NCI-H2196 treated with DMSO at 0.1 percent for 48 hours (cell line): Measurements from ENCODE around the gene ANAPC5.
"Not testable (repeated sequence)": the region's sequence is repeated elsewhere in the genome, so short reads cannot be mapped to it uniquely, and the experiment has no call there.

Experiments used
- DNase-seq: peaks from one replicate; lab custom pipeline; 2025; ENCODE audit not compliant: unreplicated experiment; lab: John Stamatoyannopoulos, UW

The ANAPC5 gene

DNA sequence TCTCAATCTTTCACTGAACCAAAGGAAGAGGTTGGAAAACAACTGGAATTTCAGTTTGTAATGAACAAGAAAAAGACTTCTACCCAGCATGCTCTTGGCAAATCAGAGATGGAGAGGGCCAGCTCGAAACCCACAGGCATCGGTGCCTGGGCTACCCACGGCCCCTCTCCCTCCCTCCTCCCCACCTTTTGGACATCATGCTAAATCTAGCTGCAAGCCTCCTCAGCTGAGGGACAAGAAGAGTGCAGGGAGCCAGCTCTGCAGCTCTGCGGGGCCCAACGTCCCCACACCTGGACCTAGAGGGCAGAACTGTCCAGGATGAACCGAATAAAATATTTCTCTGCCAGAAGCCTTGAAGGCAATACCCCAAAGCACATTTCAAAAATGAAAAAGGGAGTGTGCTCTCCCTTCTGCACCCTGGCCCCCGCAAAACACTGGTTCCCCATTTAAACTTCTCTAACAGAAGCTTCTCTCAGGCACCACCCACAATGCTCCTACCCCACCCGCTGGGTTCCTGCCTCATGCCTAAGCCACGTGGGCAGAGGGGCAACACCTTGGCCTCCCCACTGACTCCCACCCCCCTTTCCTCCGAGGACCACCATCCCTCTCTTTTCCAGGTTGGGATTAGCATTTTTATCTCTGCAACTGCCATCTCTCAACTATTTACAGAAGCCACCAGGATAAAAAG is 63.9 kb downstream of the ANAPC5 start:
- no peak for DNase-seq

DNA sequence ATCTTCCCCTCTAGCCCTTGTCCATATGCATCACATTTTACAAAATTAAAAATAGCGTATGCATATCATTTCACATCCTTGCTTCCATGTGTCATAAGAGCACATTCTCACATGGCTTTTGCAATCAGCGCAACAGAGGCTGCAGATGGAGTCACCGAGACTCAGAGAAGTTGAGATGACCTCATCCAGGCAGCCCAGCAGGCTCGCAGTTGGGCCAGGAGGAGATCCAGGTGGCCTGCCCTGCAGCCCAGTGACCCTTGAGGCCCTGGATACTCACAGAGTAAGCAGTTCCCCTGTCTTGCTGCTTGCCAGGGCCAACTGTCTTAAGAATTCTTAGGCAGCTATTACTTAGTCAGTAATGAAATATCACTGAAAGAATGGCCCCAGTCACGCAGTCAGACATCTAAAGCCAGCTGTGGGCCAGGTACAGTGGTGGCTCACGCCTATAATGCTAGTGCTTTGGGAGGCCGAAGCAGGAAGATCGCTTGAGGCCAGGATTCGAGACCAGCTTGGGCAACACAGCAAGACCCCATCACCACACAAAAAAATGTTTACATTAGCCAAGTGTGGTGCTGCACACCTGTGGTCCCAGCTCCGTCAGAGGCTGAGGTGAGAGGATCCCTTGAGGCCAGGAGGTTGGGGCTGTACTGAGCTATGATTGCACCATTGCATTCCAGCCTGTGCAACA is 64.8 kb downstream of the ANAPC5 start:
- DNase-seq = no peak

DNA sequence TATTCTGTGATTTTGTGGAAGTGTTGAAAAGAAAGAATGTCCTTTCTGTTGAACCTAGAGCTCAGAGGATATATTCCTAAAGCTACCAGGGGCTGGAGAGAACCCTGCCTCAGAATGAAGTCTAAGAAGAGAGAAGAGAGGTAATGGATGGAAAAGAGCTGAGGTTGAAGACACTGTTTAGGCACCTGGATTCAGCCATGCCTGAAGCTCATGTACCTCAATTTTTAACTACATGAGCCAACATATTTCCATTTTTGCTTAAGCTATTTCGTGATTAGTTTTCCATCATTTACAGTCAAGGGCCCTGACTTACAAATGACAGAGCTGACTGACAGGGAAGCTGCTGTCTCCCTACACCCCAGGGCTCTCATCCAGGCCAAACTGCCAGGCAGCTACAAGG is 66.4 kb downstream of the ANAPC5 start:
- DNase-seq = no peak

DNA sequence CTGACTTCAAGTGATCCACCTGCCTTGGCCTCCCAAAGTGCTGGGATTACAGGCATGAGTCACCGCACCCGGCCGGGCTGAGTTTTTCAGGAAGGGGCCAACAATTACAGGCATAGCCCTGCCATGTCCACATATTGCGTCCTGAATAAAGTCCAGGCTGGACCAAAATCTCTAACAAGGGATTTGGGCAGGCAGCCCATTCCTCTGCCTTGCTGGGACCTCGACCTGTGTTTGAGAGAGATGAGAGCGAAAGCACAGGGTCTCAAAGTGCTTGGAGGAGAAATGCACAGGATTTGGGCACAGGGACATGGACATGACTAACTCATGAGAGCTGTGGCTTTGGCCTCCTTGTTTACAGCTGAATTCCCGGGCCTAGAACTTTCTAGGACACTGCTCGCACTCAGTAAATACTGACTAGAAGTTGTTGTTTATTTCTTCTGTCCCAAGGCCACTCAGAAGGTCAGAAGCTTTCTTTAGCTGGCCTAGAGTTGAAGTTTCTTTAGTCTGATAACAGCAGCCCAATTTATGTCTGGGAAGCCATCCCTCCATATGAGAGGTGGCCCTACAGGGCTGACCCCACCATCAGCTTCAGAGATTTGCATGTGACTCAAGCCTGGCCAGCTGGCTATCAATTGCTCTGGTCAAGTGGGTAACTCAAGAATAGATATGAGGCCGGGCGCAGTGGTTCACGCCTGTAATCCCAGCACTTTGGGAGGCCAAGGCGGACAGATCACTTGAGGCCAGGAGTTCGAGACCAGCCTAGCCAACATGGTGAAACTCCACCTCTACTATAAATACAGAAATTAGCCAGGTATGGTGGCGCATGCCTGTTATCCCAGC is 67.4 kb downstream of the ANAPC5 start:
- no peak for DNase-seq

DNA sequence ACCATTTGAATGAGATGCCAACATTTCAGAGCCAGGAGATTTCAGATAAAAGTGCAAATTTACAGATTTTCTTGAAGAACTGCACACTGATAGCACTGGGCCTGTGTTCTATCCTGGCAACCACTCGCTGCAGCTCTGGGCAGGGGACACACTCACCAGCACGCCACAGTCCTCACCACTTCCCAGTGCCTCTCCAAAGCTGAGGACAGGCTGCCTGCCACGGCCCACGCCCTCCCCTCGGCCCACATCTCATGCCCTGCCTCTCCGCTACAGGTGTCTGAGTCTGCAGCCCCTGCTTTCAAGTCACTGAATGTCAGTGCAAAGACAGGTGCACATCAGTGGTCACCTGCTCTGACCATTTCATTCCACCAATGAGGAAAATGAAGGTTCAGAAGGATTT is 68.4 kb downstream of the ANAPC5 start:
- no peak for DNase-seq

DNA sequence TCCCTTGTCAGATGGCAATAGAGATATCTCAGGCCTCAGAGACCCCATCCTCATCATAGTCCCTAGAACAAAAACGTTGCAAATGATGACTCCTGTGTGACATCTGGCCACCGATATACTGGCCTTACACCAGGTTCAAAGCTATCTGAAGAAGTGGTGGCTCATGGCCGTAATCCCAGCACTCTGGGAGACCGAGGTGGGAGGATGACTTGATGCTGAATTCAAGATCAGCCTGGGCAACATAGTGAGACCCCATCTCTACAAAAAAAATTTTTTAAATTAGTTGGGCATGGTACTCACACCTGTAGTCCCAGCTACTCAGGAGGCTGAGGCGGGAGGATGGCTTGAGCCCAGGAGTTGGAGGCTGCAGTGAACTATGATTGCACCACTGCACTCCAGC is 68.8 kb downstream of the ANAPC5 start:
- DNase-seq = no peak

DNA sequence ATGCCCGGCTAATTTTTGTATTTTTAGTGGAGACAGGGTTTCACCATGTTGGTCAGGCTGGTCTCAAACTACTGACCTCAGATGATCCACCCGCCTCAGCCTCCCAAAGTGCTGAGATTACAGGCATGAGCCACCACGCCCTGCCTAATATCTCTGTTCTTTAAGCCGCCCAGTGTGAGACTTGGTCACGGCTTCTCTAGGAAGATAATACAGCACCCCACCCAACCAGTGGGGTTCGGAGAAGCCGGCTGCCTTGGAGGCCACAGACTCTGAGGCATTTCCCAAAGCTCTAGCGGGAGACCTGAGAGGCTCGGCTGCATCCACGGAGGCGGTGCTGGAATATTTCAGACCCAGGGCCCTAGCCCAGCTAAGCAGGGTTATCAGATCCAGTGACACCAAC is 69.3 kb downstream of the ANAPC5 start:
- not testable (repeated sequence) for DNase-seq

DNA sequence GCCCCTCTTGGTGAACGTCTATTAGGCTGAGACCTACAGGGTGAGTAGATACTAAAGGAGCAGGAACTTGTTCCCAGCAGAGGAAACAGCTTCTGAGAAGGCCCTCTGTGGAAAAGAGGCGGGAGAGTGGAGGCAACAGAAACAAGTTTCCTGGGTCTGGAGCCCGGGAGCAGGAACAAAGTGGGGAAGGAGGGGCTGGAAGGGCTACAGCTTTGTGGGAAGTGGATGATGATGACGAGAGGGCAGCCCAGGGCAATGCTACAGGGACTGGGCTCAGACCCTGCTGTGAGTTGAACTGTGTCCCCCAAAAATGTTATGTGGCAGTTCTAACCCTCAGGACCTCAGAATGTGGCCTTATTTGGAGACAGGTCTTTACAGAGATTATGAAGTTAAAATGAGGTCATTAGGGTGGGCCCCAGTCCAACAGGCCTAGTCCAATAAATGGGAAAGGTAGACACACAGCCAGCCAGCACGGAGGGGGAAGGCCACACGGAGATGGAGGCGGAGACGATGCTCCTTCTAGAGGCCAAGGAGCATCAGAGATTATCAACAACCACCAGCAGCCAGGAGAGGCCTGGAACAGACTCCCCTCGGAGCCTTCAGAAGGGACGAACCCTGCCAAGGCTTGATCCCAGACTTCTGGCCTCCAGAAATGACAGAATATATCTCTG is 70.0 kb downstream of the ANAPC5 start:
- DNase-seq = no peak

DNA sequence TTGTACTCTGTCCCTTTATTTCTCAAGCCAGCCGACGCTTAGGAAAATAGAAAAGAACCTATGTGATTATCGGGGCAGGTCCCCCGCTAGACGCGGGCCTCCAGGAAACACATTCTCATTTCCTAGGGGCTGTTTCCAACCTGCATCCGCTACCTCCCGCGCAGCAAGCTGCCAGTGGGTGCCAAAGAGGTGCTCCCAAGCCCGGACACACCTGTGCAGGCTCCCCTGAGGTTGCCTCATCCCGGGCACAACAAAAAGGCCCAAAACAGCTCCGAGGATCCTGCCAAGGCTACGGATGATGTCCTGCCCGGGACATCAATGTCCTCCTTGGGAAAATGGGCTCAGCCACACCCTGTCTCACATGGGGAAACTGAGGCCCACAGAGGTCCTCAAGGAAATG is 71.1 kb downstream of the ANAPC5 start:
- DNase-seq = not testable (repeated sequence)

DNA sequence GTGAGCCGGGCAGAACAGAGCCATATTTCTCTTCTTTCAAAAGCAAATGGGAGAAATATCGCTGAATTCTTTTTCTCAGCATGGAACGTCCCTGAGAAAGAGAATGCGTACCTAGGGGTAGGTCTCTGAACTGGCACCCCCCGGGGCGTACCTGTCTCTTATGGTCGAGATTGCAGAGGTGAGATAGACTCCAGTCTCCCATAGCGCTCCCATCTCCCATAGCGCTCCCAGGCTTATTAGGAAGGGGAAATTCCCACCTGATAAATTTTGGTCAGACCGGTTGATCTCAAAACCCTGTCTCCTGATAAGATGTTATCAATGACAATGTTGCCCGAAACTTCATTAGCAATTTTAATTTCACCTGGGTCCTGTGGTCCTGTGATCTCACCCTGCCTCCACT is 71.7 kb downstream of the ANAPC5 start:
- not testable (repeated sequence) for DNase-seq

DNA sequence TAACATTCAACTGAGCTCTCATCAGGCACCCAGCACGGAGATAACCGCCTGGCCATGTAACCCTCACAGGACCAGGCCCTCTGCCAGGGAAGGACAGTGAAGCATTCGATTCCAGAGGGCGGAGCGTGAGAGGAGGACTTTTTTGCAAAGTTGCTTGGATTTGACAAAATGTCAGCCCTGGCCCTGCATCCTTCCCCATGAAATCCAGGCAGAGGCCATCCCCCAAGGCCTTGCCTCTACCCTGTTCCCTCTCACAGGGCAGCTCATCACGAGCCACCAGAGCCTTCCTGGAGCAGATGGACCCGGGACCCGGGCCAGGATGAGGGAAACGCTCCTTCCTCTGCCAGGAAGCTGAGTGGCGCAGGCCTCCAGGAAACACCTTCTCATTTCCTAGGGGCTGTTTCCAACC is 72.7 kb downstream of the ANAPC5 start:
- no peak for DNase-seq

DNA sequence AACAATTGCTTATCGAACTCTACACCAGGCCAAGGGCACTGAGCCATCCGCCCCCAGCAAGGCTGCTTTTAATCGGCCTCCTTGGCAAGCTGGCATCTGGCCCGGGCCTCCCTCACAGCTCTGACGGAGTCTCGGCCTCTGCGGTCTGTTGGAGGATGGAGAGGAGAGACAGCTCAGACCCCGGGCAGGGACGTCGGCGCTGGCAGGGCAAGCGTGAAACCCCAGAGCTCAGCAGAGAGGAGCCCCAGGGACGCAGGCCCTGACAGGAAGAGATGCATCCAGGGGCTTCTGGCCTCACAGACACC is 73.2 kb downstream of the ANAPC5 start:
- no peak for DNase-seq

DNA sequence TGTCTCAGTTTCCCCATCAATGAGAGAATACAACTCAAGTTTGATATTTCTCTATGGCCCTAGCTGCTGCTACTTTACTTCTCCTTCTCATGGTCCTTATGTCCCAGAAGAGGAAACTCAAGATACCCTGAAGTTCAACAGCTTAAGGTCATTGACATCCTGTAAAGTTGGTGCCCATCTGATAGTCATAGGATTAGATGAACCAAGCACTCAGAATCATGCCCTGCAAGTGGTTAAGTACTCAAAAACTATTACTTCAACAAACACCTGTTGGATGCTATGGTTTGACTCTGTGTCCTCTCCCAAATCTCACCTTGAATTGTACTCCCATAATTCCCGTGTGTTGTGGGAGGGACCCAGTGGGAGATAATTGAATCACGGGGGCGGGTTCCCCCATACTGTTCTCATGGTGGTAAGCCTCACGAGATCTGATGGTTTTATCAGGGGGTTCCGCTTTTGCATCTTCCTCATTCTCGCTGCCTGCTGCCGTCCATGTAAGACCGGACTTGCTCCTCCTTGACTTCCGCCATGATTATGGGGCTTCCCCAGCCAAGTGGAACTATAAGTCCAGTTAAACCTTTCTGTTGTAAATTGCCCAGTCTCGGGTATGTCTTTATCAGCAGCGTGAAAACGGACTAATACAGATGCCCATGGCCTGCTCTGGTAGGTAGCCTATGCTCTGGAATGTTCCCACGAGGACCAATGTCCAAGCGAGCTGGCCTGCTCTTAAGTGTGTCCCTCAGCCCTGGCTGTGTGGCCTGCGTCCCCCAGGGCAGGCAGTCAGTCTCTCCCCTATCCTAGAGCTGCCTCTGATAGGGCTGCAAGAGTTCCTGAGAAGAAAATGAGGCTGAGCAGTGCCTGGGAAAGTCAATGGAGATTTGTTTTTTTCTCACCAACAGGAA is 73.8 kb downstream of the ANAPC5 start:
- no peak for DNase-seq

DNA sequence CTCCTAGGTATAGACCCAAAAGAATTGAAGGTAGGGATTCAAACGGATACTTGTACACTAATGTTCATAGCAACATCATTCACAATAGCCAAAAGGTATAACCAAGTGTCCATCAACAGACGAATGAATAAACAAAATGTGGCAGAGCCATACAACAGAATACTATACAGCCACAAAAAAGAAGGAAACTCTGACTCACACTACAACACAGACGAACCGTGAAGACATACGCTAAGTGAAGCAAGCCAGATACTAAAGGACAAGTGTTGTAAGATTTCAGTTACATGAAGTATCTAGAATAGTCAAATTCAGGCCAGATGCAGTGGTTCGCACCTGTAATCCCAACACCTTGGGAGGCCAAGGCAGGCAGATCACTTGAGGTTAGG is 74.8 kb downstream of the ANAPC5 start:
- DNase-seq = no peak

DNA sequence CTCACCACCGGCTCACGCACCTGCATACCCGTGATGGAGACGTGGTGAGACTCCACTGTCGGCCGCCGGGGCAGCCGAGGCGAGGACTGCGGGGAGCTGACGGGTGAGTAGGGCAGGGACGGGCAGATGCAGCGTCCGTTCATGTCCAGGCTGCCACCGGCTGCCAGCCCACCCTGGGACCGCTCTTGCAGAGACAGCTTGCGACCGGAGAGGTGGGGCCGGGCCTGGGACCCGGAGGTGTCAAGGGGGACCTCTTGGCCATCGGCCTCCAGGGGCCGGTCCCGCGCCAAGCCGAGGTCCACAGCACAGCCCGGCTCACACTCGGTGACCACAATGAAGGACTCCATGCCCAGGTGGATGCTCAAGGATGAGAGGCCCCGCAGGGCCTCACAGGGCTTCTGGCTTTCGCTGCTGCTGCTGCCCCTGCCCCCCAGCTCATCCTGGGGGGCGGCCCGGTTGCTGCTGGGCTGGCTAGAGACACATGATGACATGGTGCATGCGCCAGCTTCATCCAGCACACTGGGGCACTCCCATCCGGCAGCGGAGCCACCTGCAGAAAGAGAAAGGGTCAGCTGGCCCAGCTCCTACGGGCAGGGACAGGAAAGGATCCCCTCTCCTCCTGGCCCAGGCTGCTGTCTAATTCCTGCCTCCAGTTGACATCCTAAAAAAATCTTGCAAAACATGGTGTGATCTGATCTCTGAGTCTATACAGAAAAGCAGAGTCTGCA is 78.0 kb downstream of the ANAPC5 start:
- no peak for DNase-seq

DNA sequence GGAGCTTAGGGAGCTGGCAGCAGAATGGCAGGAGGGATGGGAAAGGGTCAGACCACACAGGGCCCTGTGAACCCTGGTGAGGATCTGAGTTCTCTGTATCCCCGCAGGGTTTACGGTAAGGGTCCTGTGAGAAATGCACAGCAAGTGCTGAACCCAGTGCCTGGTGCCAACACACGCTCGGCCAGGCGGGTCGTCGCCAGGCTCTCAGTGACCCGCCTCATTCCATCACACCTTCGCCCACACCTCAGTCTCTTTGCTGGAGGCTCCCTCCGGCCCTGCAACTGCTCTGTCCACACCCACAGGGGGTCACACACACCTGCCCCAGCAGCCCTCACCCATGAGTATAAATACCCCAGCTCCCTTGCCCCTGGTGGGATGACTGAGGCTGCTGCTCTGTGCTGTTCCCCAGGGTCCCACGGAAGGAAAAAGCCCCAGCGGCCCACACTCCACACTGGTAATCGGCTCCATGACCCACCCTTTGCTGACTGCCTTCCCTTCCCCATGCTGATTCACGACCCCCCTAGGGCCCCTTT is 78.8 kb downstream of the ANAPC5 start:
- no peak for DNase-seq

DNA sequence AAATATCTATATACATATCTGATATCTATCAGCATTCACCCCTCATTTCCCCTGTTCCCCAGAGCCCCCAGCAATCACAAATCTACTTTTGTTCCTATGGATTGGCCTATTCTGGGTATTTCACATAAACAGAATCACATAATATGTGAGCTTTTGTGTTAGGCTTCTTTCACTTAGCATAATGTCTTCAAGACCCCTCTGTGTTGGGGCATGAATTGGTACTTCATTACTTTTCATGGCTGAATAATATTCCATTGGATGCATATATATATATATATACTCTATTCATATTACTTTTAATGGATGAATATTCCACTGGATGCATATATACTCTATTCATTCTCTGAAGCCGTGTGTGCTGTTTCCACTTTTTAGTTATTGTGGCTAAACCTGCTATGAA is 84.4 kb downstream of the ANAPC5 start:
- DNase-seq = no peak

DNA sequence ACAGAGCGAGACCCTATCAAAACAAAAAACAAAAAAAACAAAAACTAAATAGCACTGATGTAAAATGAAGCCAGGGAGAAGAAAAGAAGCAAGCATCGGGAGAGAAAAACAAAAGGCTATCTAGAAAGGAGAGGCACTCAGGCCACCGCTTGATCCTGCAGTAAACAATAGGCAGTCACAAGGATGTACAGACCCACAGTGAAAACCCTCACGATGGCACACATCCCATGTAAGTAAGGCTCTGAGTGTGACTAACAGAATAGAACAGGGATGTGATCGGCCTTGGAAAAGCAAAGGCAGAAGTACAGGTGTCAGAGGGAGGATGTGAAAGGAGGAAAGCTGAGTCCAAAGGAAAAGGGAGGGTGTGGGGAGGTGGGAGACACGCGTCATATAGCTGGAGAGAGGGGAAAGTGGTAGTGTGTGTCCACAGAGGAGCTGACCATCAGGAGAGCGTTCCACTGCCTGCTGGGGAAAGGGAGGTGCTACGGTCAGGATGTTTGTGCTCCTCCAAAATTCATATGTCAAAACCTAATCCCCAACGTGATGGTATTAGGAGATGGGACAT is 87.2 kb downstream of the ANAPC5 start:
- no peak for DNase-seq

DNA sequence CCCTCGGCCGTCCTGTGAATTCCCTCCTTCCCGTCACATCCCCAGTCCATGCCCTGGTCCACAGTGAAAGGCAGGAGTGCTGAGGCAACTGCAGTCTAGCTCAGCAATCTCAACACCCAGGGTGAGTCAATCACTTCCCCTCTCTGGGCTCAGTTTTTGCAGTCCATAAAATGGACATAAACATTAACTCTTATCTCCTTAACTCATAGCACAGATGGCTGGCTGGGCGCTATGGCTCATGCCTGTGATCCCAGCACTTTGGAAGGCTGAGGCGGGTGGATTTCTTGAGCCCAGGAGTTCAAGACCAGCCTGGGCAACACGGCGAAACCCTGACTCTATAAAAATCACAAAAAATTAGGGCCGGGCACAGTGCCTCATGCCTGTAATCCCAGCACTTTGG is 88.1 kb downstream of the ANAPC5 start:
- DNase-seq = no peak
